HEK293 (cell line): Measurements from ENCODE around the gene IL4I1.

Experiments
- KLF10 ChIP-seq: fragments of 450-650 bp; IDR thresholded peaks from 2 replicates; pipeline ENCODE4 v1.5.1; 2018; ENCODE audit warnings: missing biosample characterization, mild to moderate bottlenecking, missing genetic modification characterization
- KLF16 ChIP-seq: fragments of 450-650 bp; formaldehyde crosslinking; IDR thresholded peaks from 2 replicates; pipeline ENCODE4 v1.5.1; 2017; ENCODE audit warnings: missing biosample characterization, missing genetic modification characterization
- SALL2 ChIP-seq: fragments of 450-650 bp; formaldehyde crosslinking; IDR thresholded peaks from 2 replicates; pipeline ENCODE4 v1.5.0; 2017; ENCODE audit warnings: missing biosample characterization, mild to moderate bottlenecking, missing genetic modification characterization, borderline replicate concordance
- SP2 ChIP-seq: fragments of 450-650 bp; formaldehyde crosslinking; IDR thresholded peaks from 2 replicates; pipeline ENCODE4 v1.5.1; 2016; ENCODE audit warnings: missing biosample characterization, missing genetic modification characterization
- TCF7L2 ChIP-seq: IDR thresholded peaks from 2 replicates; pipeline ENCODE4 v1.6.1; 2011; ENCODE audit warnings: low read depth, mild to moderate bottlenecking, inconsistent platforms, low read length, moderate library complexity, borderline replicate concordance
- ZNF133 ChIP-seq: fragments of 450-650 bp; formaldehyde crosslinking; IDR thresholded peaks from 2 replicates; pipeline ENCODE4 v1.5.1; 2016; ENCODE audit warnings: missing biosample characterization, missing genetic modification characterization
- ZNF184 ChIP-seq: fragments of 450-650 bp; IDR thresholded peaks from 2 replicates; pipeline ENCODE4 v1.5.1; 2018; ENCODE audit warnings: missing biosample characterization, mild to moderate bottlenecking, missing genetic modification characterization
- ZNF239 ChIP-seq: fragments of 450-650 bp; formaldehyde crosslinking; IDR thresholded peaks from 2 replicates; pipeline ENCODE4 v1.5.1; 2016; ENCODE audit warnings: missing biosample characterization, missing genetic modification characterization
- ZNF76 ChIP-seq: fragments of 450-650 bp; formaldehyde crosslinking; IDR thresholded peaks from 2 replicates; pipeline ENCODE4; 2016; ENCODE audit warnings: low read depth, missing biosample characterization, missing genetic modification characterization, borderline replicate concordance
- TF ChIP-seq, protein P1 (sequence below): fragments of 450-650 bp; formaldehyde crosslinking; IDR thresholded peaks from 2 replicates; pipeline ENCODE4 v1.5.1; 2016; ENCODE audit warnings: missing biosample characterization, missing genetic modification characterization
- TF ChIP-seq, protein P2 (sequence below): fragments of 450-650 bp; formaldehyde crosslinking; IDR thresholded peaks from 2 replicates; pipeline ENCODE4 v1.5.1; 2016; ENCODE audit warnings: missing biosample characterization, missing genetic modification characterization
- TF ChIP-seq, protein P3 (sequence below): fragments of 450-650 bp; formaldehyde crosslinking; IDR thresholded peaks from 2 replicates; pipeline ENCODE4 v1.5.1; 2016; ENCODE audit warnings: missing biosample characterization, missing genetic modification characterization
- TF ChIP-seq, protein P4 (sequence below): fragments of 450-650 bp; formaldehyde crosslinking; IDR thresholded peaks from 2 replicates; pipeline ENCODE4 v1.5.1; 2016; ENCODE audit warnings: missing biosample characterization, missing genetic modification characterization
- TF ChIP-seq, protein P5 (sequence below): fragments of 450-650 bp; formaldehyde crosslinking; IDR thresholded peaks from 2 replicates; pipeline ENCODE4 v1.5.1; 2016; ENCODE audit warnings: missing biosample characterization, missing genetic modification characterization, low read depth
- TF ChIP-seq, protein P6 (sequence below): fragments of 450-650 bp; formaldehyde crosslinking; IDR thresholded peaks from 2 replicates; pipeline ENCODE4 v1.5.1; 2017; ENCODE audit warnings: missing biosample characterization, missing genetic modification characterization
- TF ChIP-seq, protein P7 (sequence below): sonication (generic); formaldehyde crosslinking; IDR thresholded peaks from 2 replicates; pipeline ENCODE4 v1.8.1; 2022; ENCODE audit warnings: mild to moderate bottlenecking, moderate library complexity, missing genetic modification reagents
- TF ChIP-seq, protein P8 (sequence below): fragments of 450-650 bp; formaldehyde crosslinking; conservative IDR thresholded peaks from 2 replicates; pipeline ENCODE4 v1.5.1; 2016; ENCODE audit warnings: low read depth, missing biosample characterization, missing genetic modification characterization
- TF ChIP-seq, protein P9 (sequence below): fragments of 450-650 bp; formaldehyde crosslinking; IDR thresholded peaks from 2 replicates; pipeline ENCODE4 v1.5.1; 2017; ENCODE audit warnings: missing biosample characterization, mild to moderate bottlenecking, missing genetic modification characterization, moderate library complexity

IL4I1 gene

DNA sequence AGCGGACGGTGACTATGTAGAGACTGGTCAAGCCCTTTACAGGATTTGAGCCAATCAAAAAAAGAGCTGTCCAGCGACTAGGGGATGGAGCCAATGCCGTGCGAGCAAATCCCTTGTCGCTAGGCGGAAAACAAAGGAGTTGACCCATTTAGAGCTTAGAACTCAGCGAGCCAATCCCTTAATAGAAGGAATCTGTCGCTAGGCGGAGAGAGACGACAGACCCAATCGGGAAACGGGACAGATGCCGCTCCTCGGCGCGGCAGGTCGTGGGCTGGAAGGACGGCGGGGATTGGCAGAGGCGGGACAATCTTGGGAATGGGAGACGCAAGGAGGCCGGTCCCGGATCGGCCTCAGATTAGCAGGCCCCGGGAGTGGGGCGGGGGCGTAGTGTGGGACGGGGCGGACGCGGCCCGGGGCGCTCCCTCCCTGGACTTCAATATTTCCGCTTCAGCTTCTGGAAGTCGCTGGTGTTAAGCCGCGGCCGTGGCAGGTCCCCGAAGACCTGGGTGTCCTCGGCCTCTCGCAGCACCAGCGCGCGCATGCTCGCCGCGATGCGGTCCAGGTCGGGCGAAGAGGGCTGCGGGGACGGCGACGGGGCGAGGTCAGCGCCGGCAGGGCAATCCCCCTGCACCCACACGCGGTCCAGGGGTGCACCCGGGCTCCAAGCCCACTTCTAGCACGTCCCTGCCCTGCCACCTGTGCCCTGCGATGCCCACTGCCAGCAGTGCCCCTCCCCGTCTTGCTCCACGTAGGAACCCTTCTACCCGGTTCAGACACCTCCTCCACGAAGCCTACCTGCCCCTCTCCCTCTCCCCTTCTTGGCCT lies 27.0 kb downstream of the IL4I1 start (continued):
- TF ChIP-seq, protein P1, sequence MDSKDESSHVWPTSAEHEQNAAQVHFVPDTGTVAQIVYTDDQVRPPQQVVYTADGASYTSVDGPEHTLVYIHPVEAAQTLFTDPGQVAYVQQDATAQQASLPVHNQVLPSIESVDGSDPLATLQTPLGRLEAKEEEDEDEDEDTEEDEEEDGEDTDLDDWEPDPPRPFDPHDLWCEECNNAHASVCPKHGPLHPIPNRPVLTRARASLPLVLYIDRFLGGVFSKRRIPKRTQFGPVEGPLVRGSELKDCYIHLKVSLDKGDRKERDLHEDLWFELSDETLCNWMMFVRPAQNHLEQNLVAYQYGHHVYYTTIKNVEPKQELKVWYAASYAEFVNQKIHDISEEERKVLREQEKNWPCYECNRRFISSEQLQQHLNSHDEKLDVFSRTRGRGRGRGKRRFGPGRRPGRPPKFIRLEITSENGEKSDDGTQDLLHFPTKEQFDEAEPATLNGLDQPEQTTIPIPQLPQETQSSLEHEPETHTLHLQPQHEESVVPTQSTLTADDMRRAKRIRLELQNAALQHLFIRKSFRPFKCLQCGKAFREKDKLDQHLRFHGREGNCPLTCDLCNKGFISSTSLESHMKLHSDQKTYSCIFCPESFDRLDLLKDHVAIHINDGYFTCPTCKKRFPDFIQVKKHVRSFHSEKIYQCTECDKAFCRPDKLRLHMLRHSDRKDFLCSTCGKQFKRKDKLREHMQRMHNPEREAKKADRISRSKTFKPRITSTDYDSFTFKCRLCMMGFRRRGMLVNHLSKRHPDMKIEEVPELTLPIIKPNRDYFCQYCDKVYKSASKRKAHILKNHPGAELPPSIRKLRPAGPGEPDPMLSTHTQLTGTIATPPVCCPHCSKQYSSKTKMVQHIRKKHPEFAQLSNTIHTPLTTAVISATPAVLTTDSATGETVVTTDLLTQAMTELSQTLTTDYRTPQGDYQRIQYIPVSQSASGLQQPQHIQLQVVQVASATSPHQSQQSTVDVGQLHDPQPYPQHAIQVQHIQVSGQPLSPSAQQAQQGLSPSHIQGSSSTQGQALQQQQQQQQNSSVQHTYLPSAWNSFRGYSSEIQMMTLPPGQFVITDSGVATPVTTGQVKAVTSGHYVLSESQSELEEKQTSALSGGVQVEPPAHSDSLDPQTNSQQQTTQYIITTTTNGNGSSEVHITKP (tag by site-specific recombination) = 0 out of 2 replicates have a peak, but pooled peaks have one; percentile 35
- peak; percentile 16; the same call in 1 of the 2 replicates for TF ChIP-seq ZNF76 (tag by site-specific recombination)
- TF ChIP-seq KLF10 = peak; percentile 79
- no peak for TF ChIP-seq SALL2 (tag by site-specific recombination)
- TF ChIP-seq, protein P2, sequence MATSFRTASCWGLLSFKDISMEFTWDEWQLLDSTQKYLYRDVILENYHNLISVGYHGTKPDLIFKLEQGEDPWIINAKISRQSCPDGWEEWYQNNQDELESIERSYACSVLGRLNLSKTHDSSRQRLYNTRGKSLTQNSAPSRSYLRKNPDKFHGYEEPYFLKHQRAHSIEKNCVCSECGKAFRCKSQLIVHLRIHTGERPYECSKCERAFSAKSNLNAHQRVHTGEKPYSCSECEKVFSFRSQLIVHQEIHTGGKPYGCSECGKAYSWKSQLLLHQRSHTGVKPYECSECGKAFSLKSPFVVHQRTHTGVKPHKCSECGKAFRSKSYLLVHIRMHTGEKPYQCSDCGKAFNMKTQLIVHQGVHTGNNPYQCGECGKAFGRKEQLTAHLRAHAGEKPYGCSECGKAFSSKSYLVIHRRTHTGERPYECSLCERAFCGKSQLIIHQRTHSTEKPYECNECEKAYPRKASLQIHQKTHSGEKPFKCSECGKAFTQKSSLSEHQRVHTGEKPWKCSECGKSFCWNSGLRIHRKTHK (tag by site-specific recombination) = no peak
- TF ChIP-seq ZNF133 (tag by site-specific recombination) = no peak
- TF ChIP-seq SP2 (tag by site-specific recombination) = peak; percentile 97
- peak; percentile 49; the same call in 1 of the 2 replicates for TF ChIP-seq TCF7L2
- TF ChIP-seq, protein P3, sequence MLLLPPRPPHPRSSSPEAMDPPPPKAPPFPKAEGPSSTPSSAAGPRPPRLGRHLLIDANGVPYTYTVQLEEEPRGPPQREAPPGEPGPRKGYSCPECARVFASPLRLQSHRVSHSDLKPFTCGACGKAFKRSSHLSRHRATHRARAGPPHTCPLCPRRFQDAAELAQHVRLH (tag by site-specific recombination) = peak; percentile 94
- TF ChIP-seq, protein P4, sequence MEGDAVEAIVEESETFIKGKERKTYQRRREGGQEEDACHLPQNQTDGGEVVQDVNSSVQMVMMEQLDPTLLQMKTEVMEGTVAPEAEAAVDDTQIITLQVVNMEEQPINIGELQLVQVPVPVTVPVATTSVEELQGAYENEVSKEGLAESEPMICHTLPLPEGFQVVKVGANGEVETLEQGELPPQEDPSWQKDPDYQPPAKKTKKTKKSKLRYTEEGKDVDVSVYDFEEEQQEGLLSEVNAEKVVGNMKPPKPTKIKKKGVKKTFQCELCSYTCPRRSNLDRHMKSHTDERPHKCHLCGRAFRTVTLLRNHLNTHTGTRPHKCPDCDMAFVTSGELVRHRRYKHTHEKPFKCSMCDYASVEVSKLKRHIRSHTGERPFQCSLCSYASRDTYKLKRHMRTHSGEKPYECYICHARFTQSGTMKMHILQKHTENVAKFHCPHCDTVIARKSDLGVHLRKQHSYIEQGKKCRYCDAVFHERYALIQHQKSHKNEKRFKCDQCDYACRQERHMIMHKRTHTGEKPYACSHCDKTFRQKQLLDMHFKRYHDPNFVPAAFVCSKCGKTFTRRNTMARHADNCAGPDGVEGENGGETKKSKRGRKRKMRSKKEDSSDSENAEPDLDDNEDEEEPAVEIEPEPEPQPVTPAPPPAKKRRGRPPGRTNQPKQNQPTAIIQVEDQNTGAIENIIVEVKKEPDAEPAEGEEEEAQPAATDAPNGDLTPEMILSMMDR (tag by site-specific recombination) = peak; percentile 27; the same call in 1 of the 2 replicates
- TF ChIP-seq, protein P5, sequence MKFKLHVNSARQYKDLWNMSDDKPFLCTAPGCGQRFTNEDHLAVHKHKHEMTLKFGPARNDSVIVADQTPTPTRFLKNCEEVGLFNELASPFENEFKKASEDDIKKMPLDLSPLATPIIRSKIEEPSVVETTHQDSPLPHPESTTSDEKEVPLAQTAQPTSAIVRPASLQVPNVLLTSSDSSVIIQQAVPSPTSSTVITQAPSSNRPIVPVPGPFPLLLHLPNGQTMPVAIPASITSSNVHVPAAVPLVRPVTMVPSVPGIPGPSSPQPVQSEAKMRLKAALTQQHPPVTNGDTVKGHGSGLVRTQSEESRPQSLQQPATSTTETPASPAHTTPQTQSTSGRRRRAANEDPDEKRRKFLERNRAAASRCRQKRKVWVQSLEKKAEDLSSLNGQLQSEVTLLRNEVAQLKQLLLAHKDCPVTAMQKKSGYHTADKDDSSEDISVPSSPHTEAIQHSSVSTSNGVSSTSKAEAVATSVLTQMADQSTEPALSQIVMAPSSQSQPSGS = no peak
- 0 out of 2 replicates have a peak, but pooled peaks have one; percentile 14 for TF ChIP-seq KLF16 (tag by site-specific recombination)
- TF ChIP-seq ZNF184 (tag by site-specific recombination) = no peak
- TF ChIP-seq ZNF239 (tag by site-specific recombination) = no peak
- TF ChIP-seq, protein P6, sequence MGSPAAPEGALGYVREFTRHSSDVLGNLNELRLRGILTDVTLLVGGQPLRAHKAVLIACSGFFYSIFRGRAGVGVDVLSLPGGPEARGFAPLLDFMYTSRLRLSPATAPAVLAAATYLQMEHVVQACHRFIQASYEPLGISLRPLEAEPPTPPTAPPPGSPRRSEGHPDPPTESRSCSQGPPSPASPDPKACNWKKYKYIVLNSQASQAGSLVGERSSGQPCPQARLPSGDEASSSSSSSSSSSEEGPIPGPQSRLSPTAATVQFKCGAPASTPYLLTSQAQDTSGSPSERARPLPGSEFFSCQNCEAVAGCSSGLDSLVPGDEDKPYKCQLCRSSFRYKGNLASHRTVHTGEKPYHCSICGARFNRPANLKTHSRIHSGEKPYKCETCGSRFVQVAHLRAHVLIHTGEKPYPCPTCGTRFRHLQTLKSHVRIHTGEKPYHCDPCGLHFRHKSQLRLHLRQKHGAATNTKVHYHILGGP (tag by site-specific recombination) = no peak
- TF ChIP-seq, protein P7, sequence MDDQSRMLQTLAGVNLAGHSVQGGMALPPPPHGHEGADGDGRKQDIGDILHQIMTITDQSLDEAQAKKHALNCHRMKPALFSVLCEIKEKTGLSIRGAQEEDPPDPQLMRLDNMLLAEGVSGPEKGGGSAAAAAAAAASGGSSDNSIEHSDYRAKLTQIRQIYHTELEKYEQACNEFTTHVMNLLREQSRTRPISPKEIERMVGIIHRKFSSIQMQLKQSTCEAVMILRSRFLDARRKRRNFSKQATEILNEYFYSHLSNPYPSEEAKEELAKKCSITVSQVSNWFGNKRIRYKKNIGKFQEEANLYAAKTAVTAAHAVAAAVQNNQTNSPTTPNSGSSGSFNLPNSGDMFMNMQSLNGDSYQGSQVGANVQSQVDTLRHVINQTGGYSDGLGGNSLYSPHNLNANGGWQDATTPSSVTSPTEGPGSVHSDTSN (CRISPR knock-in tag) = no peak
- TF ChIP-seq, protein P8, sequence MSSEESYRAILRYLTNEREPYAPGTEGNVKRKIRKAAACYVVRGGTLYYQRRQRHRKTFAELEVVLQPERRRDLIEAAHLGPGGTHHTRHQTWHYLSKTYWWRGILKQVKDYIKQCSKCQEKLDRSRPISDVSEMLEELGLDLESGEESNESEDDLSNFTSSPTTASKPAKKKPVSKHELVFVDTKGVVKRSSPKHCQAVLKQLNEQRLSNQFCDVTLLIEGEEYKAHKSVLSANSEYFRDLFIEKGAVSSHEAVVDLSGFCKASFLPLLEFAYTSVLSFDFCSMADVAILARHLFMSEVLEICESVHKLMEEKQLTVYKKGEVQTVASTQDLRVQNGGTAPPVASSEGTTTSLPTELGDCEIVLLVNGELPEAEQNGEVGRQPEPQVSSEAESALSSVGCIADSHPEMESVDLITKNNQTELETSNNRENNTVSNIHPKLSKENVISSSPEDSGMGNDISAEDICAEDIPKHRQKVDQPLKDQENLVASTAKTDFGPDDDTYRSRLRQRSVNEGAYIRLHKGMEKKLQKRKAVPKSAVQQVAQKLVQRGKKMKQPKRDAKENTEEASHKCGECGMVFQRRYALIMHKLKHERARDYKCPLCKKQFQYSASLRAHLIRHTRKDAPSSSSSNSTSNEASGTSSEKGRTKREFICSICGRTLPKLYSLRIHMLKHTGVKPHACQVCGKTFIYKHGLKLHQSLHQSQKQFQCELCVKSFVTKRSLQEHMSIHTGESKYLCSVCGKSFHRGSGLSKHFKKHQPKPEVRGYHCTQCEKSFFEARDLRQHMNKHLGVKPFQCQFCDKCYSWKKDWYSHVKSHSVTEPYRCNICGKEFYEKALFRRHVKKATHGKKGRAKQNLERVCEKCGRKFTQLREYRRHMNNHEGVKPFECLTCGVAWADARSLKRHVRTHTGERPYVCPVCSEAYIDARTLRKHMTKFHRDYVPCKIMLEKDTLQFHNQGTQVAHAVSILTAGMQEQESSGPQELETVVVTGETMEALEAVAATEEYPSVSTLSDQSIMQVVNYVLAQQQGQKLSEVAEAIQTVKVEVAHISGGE (tag by site-specific recombination) = peak; percentile 56; the same call in 1 of the 2 replicates
- TF ChIP-seq, protein P9, sequence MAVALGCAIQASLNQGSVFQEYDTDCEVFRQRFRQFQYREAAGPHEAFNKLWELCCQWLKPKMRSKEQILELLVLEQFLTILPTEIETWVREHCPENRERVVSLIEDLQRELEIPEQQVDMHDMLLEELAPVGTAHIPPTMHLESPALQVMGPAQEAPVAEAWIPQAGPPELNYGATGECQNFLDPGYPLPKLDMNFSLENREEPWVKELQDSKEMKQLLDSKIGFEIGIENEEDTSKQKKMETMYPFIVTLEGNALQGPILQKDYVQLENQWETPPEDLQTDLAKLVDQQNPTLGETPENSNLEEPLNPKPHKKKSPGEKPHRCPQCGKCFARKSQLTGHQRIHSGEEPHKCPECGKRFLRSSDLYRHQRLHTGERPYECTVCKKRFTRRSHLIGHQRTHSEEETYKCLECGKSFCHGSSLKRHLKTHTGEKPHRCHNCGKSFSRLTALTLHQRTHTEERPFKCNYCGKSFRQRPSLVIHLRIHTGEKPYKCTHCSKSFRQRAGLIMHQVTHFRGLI (tag by site-specific recombination) = no peak
